K562 treated with DMSO at 1 percent for 24 hours (cell line): ENCODE data around the gene SGO2. TPM values are rescaled to one million over a fixed set of nuclear protein-coding genes. Genes with fewer than 3 reads are reported as not detected.

ENCODE experiments used
- total RNA-seq: library from RNA; unstranded; fragments of 300-600 nt; gene quantifications from 2 replicates; pipeline ENCODE4 v1.2.3, GENCODE V29; 2022; ENCODE audit warnings: low read depth; ENCODE audit not compliant: insufficient read depth

SGO2 gene, protein sequence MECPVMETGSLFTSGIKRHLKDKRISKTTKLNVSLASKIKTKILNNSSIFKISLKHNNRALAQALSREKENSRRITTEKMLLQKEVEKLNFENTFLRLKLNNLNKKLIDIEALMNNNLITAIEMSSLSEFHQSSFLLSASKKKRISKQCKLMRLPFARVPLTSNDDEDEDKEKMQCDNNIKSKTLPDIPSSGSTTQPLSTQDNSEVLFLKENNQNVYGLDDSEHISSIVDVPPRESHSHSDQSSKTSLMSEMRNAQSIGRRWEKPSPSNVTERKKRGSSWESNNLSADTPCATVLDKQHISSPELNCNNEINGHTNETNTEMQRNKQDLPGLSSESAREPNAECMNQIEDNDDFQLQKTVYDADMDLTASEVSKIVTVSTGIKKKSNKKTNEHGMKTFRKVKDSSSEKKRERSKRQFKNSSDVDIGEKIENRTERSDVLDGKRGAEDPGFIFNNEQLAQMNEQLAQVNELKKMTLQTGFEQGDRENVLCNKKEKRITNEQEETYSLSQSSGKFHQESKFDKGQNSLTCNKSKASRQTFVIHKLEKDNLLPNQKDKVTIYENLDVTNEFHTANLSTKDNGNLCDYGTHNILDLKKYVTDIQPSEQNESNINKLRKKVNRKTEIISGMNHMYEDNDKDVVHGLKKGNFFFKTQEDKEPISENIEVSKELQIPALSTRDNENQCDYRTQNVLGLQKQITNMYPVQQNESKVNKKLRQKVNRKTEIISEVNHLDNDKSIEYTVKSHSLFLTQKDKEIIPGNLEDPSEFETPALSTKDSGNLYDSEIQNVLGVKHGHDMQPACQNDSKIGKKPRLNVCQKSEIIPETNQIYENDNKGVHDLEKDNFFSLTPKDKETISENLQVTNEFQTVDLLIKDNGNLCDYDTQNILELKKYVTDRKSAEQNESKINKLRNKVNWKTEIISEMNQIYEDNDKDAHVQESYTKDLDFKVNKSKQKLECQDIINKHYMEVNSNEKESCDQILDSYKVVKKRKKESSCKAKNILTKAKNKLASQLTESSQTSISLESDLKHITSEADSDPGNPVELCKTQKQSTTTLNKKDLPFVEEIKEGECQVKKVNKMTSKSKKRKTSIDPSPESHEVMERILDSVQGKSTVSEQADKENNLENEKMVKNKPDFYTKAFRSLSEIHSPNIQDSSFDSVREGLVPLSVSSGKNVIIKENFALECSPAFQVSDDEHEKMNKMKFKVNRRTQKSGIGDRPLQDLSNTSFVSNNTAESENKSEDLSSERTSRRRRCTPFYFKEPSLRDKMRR
- 7.5 and 9.7 TPM in 2 replicates for total RNA-seq

GRCh38 chr2:200525882-200526651 lies at the start of gene SGO2:
Gene SGO2, plus strand, starts transcription at chr2:200526207. Its CDS starts 6,769 bp downstream, at chr2:200532976.

DNA sequence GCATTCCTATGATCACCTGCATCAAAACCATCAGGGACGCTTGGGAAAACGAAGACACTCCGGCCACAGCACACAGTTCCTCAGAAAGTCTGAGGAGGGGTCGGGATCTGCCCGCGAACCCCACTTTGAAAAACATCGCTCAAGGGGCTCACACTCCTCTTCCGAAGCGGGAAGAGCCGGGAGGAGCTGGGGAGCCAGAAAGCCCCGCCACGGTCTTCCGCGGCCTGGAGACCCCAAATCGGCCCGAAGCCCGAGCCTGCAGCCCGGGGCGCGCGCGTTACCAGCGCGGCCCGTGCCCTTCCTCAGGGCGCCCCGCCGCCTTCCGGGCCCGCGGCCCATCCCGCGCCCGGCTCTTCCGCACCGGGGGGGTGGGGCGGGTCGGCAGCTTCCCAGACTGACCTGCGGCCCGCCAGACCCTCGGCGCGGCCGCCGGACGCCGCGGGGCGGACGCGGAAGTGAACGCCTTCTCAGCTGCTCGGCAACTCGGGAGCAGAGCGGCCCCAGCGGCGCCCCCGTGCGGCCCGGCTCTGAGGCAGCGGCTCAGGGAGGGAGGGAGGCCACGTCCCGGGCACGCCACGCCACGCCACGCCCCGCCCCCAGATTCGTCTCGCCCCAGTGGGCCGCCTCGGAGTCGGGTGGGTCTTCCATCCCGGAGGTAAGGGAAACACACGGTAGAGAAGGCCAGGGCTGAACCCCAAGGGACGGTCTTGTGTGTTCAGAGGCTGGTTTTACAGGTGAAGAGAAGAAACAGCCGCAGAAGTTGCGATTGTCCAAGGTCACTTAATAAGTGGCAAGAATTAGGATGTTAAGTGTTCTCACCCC lies 16.2 kb upstream of the SGO2 start, which contains the start of gene KCTD18:
Gene KCTD18 (minus strand): TSS at position 457 of the 822 bp plus-strand sequence. CDS start 3,052 bp downstream, outside the sequence.

GRCh38 chr2:200585730-200586643 lies 60.0 kb downstream of the SGO2 start, which contains the start of gene AOX1:
Gene AOX1, plus strand, starts transcription at chr2:200586014. Its CDS starts 95 bp downstream, at chr2:200586109.

Other genes with a start within 250 kb of the SGO2 start
- 16.7 and 21.1 TPM in 2 replicates for gene SPATS2L, start 219.5 kb upstream of the SGO2 start, total RNA-seq
- gene KCTD18, start 16.1 kb upstream of the SGO2 start, total RNA-seq, result 5.9 and 6.2 TPM in 2 replicates
- gene AOX1, start 59.8 kb downstream of the SGO2 start, total RNA-seq, result not detected in 2 replicates